Fibroblast of lung (primary cell): ENCODE results near the gene SEC24D.

Experiments
- EZH2 ChIP-seq: IDR thresholded peaks from 2 replicates; pipeline ENCODE4 v1.5.1; 2012; ENCODE audit warnings: low read length, control low read depth, mild to moderate bottlenecking; ENCODE audit errors: missing control alignments
- TF ChIP-seq, protein P1 (sequence below), 2 donors: IDR thresholded peaks in 1 of 2; conservative IDR thresholded peaks in 1 of 2; 1 replicate in 1 of 2; 2 replicates in 1 of 2; pipeline ENCODE4 v1.5.1; 2011 to 2012; ENCODE audit warnings: low read length in 2 of 2, control low read depth in 1 of 2, inconsistent platforms in 1 of 2, low read depth in 1 of 2, mild to moderate bottlenecking in 1 of 2

DNA sequence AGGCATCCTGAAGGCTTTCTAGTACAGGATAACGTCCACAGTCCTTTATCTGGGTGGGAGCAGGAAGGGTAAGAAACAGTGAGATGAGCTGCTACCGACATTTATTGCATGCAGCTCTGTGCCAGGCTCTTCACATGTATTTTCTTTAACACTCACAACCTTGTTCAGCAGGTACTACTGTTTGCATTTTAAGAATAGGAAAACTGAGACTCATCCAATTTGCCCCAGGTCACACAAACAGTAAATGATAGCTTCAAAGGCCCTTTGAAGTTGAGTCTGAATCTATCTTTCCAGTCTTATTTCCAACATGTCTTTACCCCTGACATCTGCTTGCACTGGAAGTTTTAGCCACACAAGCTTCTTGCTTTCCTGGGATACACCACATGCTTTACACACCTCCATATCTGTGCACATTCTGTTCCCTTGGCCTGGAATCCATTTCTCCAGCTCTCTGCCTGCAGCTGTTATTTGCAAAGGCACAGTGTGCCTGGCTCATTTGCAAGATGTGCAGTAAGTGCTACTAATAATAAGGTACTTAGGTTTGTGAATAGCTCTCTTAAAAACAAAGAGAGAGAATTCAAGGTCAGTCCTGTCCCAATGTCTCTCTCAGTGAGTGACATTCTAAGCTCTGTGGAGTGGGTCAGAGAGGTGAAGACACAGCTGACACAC lies 89.5 kb downstream of the SEC24D start:
- TF ChIP-seq, protein P1, sequence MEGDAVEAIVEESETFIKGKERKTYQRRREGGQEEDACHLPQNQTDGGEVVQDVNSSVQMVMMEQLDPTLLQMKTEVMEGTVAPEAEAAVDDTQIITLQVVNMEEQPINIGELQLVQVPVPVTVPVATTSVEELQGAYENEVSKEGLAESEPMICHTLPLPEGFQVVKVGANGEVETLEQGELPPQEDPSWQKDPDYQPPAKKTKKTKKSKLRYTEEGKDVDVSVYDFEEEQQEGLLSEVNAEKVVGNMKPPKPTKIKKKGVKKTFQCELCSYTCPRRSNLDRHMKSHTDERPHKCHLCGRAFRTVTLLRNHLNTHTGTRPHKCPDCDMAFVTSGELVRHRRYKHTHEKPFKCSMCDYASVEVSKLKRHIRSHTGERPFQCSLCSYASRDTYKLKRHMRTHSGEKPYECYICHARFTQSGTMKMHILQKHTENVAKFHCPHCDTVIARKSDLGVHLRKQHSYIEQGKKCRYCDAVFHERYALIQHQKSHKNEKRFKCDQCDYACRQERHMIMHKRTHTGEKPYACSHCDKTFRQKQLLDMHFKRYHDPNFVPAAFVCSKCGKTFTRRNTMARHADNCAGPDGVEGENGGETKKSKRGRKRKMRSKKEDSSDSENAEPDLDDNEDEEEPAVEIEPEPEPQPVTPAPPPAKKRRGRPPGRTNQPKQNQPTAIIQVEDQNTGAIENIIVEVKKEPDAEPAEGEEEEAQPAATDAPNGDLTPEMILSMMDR (conservative IDR thresholded peaks at IDR 0.05 in 1 of 2, IDR thresholded peaks at IDR 0.05 in 1 of 2; ENCODE audit: low read depth in 1 of 2, low read length in 2 of 2), result no peak
- TF ChIP-seq EZH2, result no peak
